Fibroblast of lung (primary cell): ENCODE measurements around the gene EEF1G. TPM values are rescaled to one million over a fixed set of nuclear protein-coding genes. Genes with fewer than 3 reads are reported as not detected.

ENCODE experiments used
- DNase-seq, 2 donors: peaks; one replicate each; pipeline versions ENCODE4 v3.0.0 to v3.0.0-alpha.2; 2010; ENCODE audit warnings: low read depth in 2 of 2
- H2AFZ ChIP-seq: 2 replicates; pipeline ENCODE4 v1.5.1; 2012; ENCODE audit warnings: low read length, control low read depth, inconsistent platforms
- H3K27ac ChIP-seq: 2 replicates; pipeline ENCODE4 v1.5.1; 2011; ENCODE audit warnings: low read length, control low read depth; ENCODE audit not compliant: insufficient read depth
- H3K27me3 ChIP-seq: 2 replicates; pipeline ENCODE4 v1.5.1; 2011; ENCODE audit warnings: mild to moderate bottlenecking, low read length; ENCODE audit not compliant: control insufficient read depth, insufficient read depth
- H3K36me3 ChIP-seq: 2 replicates; pipeline ENCODE4 v1.5.1; 2011; ENCODE audit warnings: low read length; ENCODE audit not compliant: control insufficient read depth, insufficient read depth
- H3K4me1 ChIP-seq: 2 replicates; pipeline ENCODE4 v1.5.1; 2011; ENCODE audit warnings: low read length; ENCODE audit not compliant: control insufficient read depth, insufficient read depth; ENCODE audit errors: extremely low read depth
- H3K4me2 ChIP-seq: 2 replicates; pipeline ENCODE4 v1.5.1; 2011; ENCODE audit warnings: low read length, control low read depth; ENCODE audit not compliant: insufficient read depth; ENCODE audit errors: extremely low read depth
- H3K4me3 ChIP-seq, 4 experiments: fragments of 200-600 bp in 1 of 4; sonication (generic) in 1 of 4; replicated peaks in 1 of 4; 2 replicates each; pipeline ENCODE4 v1.5.1; 2011 to 2016; ENCODE audit warnings: low read length in 4 of 4, low read depth in 3 of 4, mild to moderate bottlenecking in 3 of 4, control low read depth in 2 of 4, inconsistent platforms in 1 of 4, mixed read lengths in 1 of 4; ENCODE audit not compliant: insufficient read depth in 1 of 4; ENCODE audit errors: control extremely low read depth in 1 of 4
- H3K79me2 ChIP-seq: 2 replicates; pipeline ENCODE4 v1.5.1; 2012; ENCODE audit warnings: mild to moderate bottlenecking, low read length, inconsistent platforms; ENCODE audit not compliant: control insufficient read depth, insufficient read depth
- H3K9ac ChIP-seq: 2 replicates; pipeline ENCODE4 v1.5.1; 2011; ENCODE audit warnings: mild to moderate bottlenecking, low read length, control low read depth; ENCODE audit not compliant: insufficient read depth
- H3K9me3 ChIP-seq: 2 replicates; pipeline ENCODE4 v1.5.1; 2012; ENCODE audit warnings: low read depth, low read length; ENCODE audit not compliant: control insufficient read depth, insufficient read depth
- H4K20me1 ChIP-seq: 2 replicates; pipeline ENCODE4 v1.5.1; 2011; ENCODE audit warnings: low read length; ENCODE audit not compliant: control insufficient read depth, insufficient read depth; ENCODE audit errors: extremely low read depth
- CTCF ChIP-seq, 2 donors: IDR thresholded peaks in 1 of 2; conservative IDR thresholded peaks in 1 of 2; 1 replicate in 1 of 2; 2 replicates in 1 of 2; pipeline ENCODE4 v1.5.1; 2011 to 2012; ENCODE audit warnings: low read length in 2 of 2, control low read depth in 1 of 2, inconsistent platforms in 1 of 2, low read depth in 1 of 2, mild to moderate bottlenecking in 1 of 2
- EZH2 ChIP-seq: IDR thresholded peaks from 2 replicates; pipeline ENCODE4 v1.5.1; 2012; ENCODE audit warnings: low read length, control low read depth, mild to moderate bottlenecking; ENCODE audit errors: missing control alignments
- polyA plus RNA-seq, 2 donors: library from polyadenylated mRNA; depleted of rRNA in 1 of 2; stranded (reverse) in 1 of 2; unstranded in 1 of 2; fragments of >200 nt; gene quantifications; 2 replicates each; pipeline ENCODE4 v1.2.1, GENCODE V29; 2011 to 2012; ENCODE audit warnings: missing spikeins in 1 of 2
- total RNA-seq: library from RNA; depleted of rRNA; stranded (reverse); fragments of >200 nt; gene quantifications from 2 replicates; pipeline ENCODE4 v1.2.1, GENCODE V29; 2014

EEF1G gene
- total and polyA plus RNA-seq, 2 donors (not counting 1 experiment from before 2014, with no cell fraction given), result 1,308 to 1,405 TPM

GRCh38 chr11:62548545-62549335, 25.0 kb downstream of the EEF1G start:
- Histone ChIP-seq H4K20me1 (no peaks in the 10 kb centered on the region), H3K4me1 (peaks cover 21% of the 10 kb centered on the region), H3K79me2 (peaks cover 46% of the 10 kb centered on the region), H3K9ac (no peak overlapping the region), H3K9me3 (no peaks in the 10 kb centered on the region), H3K27ac (no peak overlapping the region), H3K36me3 (peaks cover 5% of the 10 kb centered on the region), H2AFZ (no peak overlapping the region), H3K4me3 (no peak overlapping the region), H3K27me3 (no peaks in the 10 kb centered on the region), H3K4me2 (no peak overlapping the region)
- TF ChIP-seq CTCF (conservative IDR thresholded peaks at IDR 0.05 in 1 of 2, IDR thresholded peaks at IDR 0.05 in 1 of 2; ENCODE audit: low read depth in 1 of 2, low read length in 2 of 2) (no peak), EZH2 (no peak)
- DNase-seq, result peak in 1 of 2 donors; percentile 41

- peaks cover 9% of the 10 kb centered on the region for H3K36me3 ChIP-seq
- TF ChIP-seq EZH2 (no peak), CTCF (conservative IDR thresholded peaks at IDR 0.05 in 1 of 2, IDR thresholded peaks at IDR 0.05 in 1 of 2; ENCODE audit: low read depth in 1 of 2, low read length in 2 of 2) (no peak)
- peak overlapping the region; percentile 13 for H2AFZ ChIP-seq
- peak in 1 of 2 donors; percentile 40 for DNase-seq
- peak overlapping the region; percentile 82 for H3K27ac ChIP-seq
- H3K4me1 ChIP-seq, result peaks cover 14% of the 10 kb centered on the region
- peak overlapping the region; percentile 57 to 98 (median 84) for H3K4me3 ChIP-seq
- peaks cover 3% of the 10 kb centered on the region for H4K20me1 ChIP-seq
- no peaks in the 10 kb centered on the region for H3K27me3 ChIP-seq
- H3K9ac ChIP-seq, result peak overlapping the region; percentile 73
- peak overlapping the region; percentile 98 for H3K4me2 ChIP-seq
- H3K79me2 ChIP-seq, result peaks cover 55% of the 10 kb centered on the region
- H3K9me3 ChIP-seq, result no peaks in the 10 kb centered on the region
Measured at GRCh38 chr11:62547691-62548281, 25.9 kb downstream of the EEF1G start.

- H3K4me2 ChIP-seq, result peak overlapping the region; percentile 98
- peaks cover 63% of the 10 kb centered on the region for H3K79me2 ChIP-seq
- H3K36me3 ChIP-seq, result peaks cover 9% of the 10 kb centered on the region
- H3K27ac ChIP-seq, result peak overlapping the region; percentile 82
- TF ChIP-seq CTCF (conservative IDR thresholded peaks at IDR 0.05 in 1 of 2, IDR thresholded peaks at IDR 0.05 in 1 of 2; ENCODE audit: low read depth in 1 of 2, low read length in 2 of 2) (no peak), EZH2 (no peak)
- H3K4me3 ChIP-seq, result peak overlapping the region; percentile 57 to 98 (median 84)
- no peaks in the 10 kb centered on the region for H3K9me3 ChIP-seq
- H2AFZ ChIP-seq, result peak overlapping the region; percentile 13
- peak; percentile 44 to 57 for DNase-seq
- H4K20me1 ChIP-seq, result peaks cover 3% of the 10 kb centered on the region
- peak overlapping the region; percentile 73 for H3K9ac ChIP-seq
- no peaks in the 10 kb centered on the region for H3K27me3 ChIP-seq
- H3K4me1 ChIP-seq, result peaks cover 11% of the 10 kb centered on the region
Measured at GRCh38 chr11:62546929-62547625, 26.6 kb downstream of the EEF1G start.
